Fibroblast of the aortic adventitia (primary cell): ENCODE data around the gene CCDC39. TPM values are rescaled to one million over a fixed set of nuclear protein-coding genes. Genes with fewer than 3 reads are reported as not detected.

Experiments
- DNase-seq: peaks from one replicate; pipeline ENCODE4 v3.0.0-alpha.2; 2010; ENCODE audit warnings: low read depth
- H3K4me3 ChIP-seq: 2 replicates; pipeline ENCODE4 v1.5.1; 2011; ENCODE audit warnings: low read depth, mild to moderate bottlenecking, control low read depth, low read length, moderate library complexity
- total RNA-seq: library from RNA; depleted of rRNA; stranded (reverse); fragments of >200 nt; gene quantifications from 2 replicates; pipeline ENCODE4 v1.2.3, GENCODE V29; 2012; ENCODE audit warnings: low replicate concordance
- TF ChIP-seq, protein P1 (sequence below): IDR thresholded peaks from 2 replicates; pipeline ENCODE4 v1.5.1; 2011; ENCODE audit warnings: mild to moderate bottlenecking, low read length, control low read depth, inconsistent platforms; ENCODE audit not compliant: insufficient read depth

CCDC39 gene
- total RNA-seq, 1 donor, result 0.27 TPM

DNA sequence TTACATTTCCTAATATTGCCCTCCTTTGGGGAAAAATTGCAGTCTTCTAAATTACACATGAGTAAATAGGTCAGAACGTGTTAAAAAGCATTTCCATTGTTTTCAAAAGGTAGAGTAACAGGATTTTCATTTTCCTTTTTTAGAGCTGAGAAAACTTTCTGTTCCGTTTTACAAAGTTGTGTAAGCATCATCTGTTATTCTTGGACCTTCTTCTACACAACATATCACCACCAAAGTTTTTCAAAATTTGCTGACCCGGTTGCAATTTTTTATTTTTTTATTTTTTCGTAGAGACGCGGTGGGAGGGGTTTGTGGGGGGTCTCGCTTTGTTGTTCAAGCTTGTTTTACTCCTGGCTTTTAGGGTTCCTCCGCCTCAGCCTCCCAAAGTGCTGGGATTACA lies 1.1 kb downstream of the CCDC39 start:
- TF ChIP-seq, protein P1, sequence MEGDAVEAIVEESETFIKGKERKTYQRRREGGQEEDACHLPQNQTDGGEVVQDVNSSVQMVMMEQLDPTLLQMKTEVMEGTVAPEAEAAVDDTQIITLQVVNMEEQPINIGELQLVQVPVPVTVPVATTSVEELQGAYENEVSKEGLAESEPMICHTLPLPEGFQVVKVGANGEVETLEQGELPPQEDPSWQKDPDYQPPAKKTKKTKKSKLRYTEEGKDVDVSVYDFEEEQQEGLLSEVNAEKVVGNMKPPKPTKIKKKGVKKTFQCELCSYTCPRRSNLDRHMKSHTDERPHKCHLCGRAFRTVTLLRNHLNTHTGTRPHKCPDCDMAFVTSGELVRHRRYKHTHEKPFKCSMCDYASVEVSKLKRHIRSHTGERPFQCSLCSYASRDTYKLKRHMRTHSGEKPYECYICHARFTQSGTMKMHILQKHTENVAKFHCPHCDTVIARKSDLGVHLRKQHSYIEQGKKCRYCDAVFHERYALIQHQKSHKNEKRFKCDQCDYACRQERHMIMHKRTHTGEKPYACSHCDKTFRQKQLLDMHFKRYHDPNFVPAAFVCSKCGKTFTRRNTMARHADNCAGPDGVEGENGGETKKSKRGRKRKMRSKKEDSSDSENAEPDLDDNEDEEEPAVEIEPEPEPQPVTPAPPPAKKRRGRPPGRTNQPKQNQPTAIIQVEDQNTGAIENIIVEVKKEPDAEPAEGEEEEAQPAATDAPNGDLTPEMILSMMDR, result no peak
- DNase-seq, result no peak
- no peak overlapping the region for H3K4me3 ChIP-seq

DNA sequence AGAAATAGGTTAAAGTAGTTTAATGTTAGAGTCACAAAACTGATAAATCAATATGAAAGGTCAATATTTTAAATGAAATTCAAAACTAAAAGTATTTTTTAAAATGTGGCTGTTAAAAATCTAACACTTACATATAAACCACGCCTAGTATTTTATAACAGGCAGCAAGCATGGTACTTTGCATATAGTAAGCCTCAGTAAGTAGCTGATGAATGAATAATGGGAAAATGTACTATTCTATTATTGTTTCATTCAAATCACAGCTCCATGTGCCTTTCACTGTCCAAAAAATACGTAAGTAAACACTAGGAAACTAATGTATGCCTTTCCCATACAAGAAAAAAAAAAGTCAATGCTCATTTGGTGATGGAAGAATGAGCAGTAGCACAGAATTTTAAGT lies 17.8 kb downstream of the CCDC39 start:
- DNase-seq, result no peak
- no peak overlapping the region for H3K4me3 ChIP-seq
- TF ChIP-seq, protein P1, result no peak

DNA sequence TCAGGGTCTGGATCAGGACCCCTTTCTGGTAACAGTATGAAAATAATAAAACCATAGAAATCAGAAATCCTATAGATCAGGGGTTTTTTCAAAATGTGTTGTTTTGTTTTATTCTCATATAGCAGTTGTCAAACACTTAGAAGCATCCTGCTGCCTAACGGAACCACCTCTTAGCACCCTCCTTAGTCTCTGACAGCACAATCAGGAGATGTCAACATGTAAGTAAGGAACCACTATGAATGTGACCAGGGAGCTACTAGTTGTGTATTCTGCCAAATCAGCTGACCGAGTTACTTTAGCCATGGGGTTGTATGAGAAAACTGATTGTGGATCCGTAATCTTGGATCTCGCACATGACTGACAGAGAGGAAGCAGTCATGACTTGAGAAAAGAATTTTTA lies 22.2 kb downstream of the CCDC39 start:
- no peak overlapping the region for H3K4me3 ChIP-seq
- DNase-seq, result peak; percentile 2
- TF ChIP-seq, protein P1, result no peak

DNA sequence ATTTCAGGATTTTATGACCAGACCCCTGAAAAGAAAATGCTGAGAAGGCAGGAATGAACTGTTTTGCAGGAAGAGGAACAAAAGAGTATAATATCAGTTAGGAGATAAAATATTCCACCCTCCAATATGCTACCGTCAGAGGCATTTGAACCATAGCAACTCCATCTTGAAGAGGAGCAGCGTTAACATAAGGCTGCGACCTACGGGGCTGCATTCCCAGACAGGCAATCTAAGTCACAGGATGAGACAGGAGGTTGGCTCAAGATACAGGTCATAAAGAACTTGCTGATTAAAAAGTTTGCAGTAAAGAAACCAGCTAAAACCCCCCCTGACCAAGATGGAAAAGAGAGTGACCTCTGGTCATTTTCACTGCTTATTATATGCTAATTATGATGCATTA lies 22.9 kb downstream of the CCDC39 start:
- DNase-seq, result no peak
- TF ChIP-seq, protein P1, result no peak
- no peak overlapping the region for H3K4me3 ChIP-seq

DNA sequence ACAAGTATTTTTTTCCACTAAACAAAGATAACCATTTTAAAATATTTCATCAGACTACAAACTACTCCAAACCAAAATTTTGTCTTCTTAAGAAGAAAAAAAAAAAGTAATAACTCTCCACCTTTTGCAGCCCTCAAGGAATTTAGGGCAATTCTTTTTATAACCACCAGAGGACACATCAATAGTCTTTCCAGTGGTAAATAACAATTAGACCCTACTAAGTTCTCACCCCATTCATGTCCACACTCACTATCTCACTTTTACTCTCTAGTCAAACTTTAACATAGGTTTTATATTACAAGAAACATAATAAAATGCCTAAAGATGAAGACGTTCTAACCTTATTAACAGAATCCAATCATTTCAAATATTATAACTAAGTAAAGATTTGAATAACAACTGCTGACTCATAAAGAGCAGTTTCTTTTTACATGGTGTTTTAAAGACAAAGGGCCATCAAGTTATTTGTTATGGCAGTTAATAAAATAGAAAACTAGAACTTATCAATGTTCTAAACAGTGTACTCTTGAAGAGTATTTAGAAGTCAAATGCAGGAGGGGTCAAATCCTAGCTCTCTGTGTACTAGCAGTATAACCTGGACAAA lies 33.0 kb downstream of the CCDC39 start:
- no peak overlapping the region for H3K4me3 ChIP-seq
- peak; percentile 5 for DNase-seq
- TF ChIP-seq, protein P1, result peak; percentile 32

DNA sequence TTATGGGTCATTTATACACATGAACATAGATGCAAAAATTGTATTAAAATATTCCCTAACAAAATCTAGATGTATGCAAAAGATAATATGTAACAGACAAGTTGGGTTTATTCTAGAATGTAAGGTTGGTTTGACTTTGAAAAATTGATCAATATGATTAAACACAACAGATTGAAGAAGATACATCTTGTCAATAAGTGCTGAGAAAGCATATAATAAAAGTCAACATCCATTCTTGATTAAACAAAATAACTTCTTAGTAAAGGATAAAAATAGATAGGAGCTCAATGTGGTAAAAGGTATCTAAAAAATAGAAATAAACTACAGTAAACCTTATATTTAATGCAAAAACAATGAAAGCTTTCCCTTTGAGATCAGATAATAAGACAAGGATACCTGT lies 38.3 kb downstream of the CCDC39 start:
- TF ChIP-seq, protein P1, result no peak
- DNase-seq, result no peak
- no peak overlapping the region for H3K4me3 ChIP-seq

DNA sequence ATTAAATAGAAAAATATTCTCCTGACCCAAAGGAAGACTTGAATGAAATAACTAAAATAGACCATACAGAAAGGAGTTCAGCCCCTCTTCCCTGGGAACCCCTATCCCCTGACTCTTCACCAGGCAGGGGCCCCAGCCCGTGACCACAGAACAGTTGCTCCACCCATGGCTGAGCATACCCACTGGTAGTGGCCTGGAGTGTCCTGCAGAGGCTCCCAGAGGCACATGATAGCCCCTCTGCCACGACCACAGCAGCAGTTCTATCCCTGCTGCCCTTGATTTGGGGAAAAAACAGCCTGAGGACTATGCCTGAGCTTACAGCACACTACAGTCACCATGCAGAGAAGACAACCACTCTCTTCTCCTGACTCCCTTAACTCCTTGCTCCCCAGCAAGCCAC lies 45.6 kb downstream of the CCDC39 start:
- no peak for DNase-seq
- H3K4me3 ChIP-seq, result no peak overlapping the region
- TF ChIP-seq, protein P1, result no peak
